CD8-positive, alpha-beta memory T cell (primary cell): ENCODE measurements around the gene ZNF862. TPM values are rescaled to one million over a fixed set of nuclear protein-coding genes. Genes with fewer than 3 reads are reported as not detected.

Experiments used
- CTCF ChIA-PET: fragments of 350-600 bp; sonication (Branson Sonifier 250); formaldehyde crosslinking; loops from one replicate; lab custom pipeline; 2021; ENCODE audit warnings: antibody characterized with exemption; lab: Charles Lee
- POLR2A ChIA-PET: fragments of 350-600 bp; sonication (Branson Sonifier 250); formaldehyde crosslinking; loops from one replicate; lab custom pipeline; 2021; ENCODE audit warnings: antibody characterized with exemption; lab: Charles Lee
- DNase-seq, 5 donors: peaks; one replicate each; pipeline versions ENCODE4 v3.0.0 to v3.0.0-alpha.2; 2020 to 2022; ENCODE audit warnings: mixed read lengths in 1 of 5
- H3K27ac ChIP-seq: one replicate; pipeline ENCODE4 v1.7.0; 2013; ENCODE audit warnings: low read depth, mild to moderate bottlenecking, low read length, moderate library complexity
- H3K27me3 ChIP-seq: 2 replicates; pipeline ENCODE4 v1.7.0; 2013; ENCODE audit warnings: low read length, mild to moderate bottlenecking; ENCODE audit not compliant: insufficient read depth, poor library complexity, severe bottlenecking
- H3K36me3 ChIP-seq: 2 replicates; pipeline ENCODE4 v1.7.0; 2013; ENCODE audit warnings: mild to moderate bottlenecking, low read length, moderate library complexity; ENCODE audit not compliant: insufficient read depth
- H3K4me1 ChIP-seq: 2 replicates; pipeline ENCODE4 v1.7.0; 2013; ENCODE audit warnings: mild to moderate bottlenecking, low read length, moderate library complexity; ENCODE audit not compliant: insufficient read depth
- H3K4me3 ChIP-seq: 2 replicates; pipeline ENCODE4 v1.7.0; 2013; ENCODE audit warnings: mild to moderate bottlenecking, low read length
- H3K9me3 ChIP-seq: 2 replicates; pipeline ENCODE4 v1.7.0; 2013; ENCODE audit warnings: mild to moderate bottlenecking, low read length
- H3K27ac Mint-ChIP-seq, 8 donors: one replicate each; pipeline ENCODE4 v1.8.0; 2020 to 2021; ENCODE audit warnings: mixed read lengths in 8 of 8, mild to moderate bottlenecking in 6 of 8, inconsistent platforms in 3 of 8, moderate library complexity in 3 of 8
- H3K27me3 Mint-ChIP-seq, 2 donors: one replicate each; pipeline ENCODE4 v1.8.0; 2020 to 2021; ENCODE audit warnings: mixed read lengths in 2 of 2, mild to moderate bottlenecking in 1 of 2, moderate library complexity in 1 of 2
- H3K36me3 Mint-ChIP-seq, 3 donors: one replicate each; pipeline ENCODE4 v1.8.0; 2020 to 2021; ENCODE audit warnings: mixed read lengths in 3 of 3, inconsistent platforms in 1 of 3, mild to moderate bottlenecking in 1 of 3
- H3K4me1 Mint-ChIP-seq, 3 donors: one replicate each; pipeline ENCODE4 v1.8.0; 2020 to 2021; ENCODE audit warnings: mixed read lengths in 3 of 3, inconsistent platforms in 1 of 3, mild to moderate bottlenecking in 1 of 3
- H3K4me3 Mint-ChIP-seq, 7 donors: one replicate each; pipeline ENCODE4 v1.8.0; 2020 to 2021; ENCODE audit warnings: mixed read lengths in 7 of 7, mild to moderate bottlenecking in 6 of 7, moderate library complexity in 4 of 7, inconsistent platforms in 2 of 7
- H3K9me3 Mint-ChIP-seq, 5 donors: one replicate each; pipeline ENCODE4 v1.8.0; 2020 to 2022; ENCODE audit warnings: mixed read lengths in 5 of 5, mild to moderate bottlenecking in 3 of 5, moderate library complexity in 2 of 5, inconsistent platforms in 1 of 5
- polyA plus RNA-seq: library from polyadenylated mRNA; unstranded; fragments of 300-500 nt; fragmentation: Illumina TruSeq; gene quantifications from one replicate; pipeline ENCODE4 v1.2.3, GENCODE V29; 2021
- total RNA-seq, 2 experiments: library from RNA; stranded (reverse); gene quantifications; one replicate each; pipeline ENCODE4 v1.2.3, GENCODE V29; 2021

The ZNF862 gene
- total and polyA plus RNA-seq, 3 experiments from 2014 or later, result 6.8 to 13.2 (median 12.3) TPM

DNA sequence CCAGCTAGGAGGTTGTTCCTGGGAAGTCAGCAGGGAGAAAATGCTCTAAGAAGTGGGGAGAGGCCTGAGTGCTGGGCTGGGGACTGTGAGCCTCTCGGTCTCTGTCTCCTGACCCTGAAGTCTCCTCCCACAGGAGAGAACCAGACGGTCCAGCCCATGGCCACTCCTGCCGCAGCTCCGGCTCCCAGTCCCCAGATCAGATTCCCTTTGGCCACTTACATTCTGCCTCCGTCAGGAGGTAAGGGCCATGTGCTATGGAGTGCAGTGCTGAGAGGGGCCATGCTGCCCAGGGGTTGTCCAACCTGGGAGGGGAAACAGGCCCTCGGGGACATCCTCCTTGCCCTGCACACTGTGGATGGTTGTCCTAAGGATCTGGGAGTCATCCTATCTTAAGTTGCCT, 43.5 kb upstream of the ZNF862 start:
- Mint-ChIP-seq H3K27me3 (peaks cover 11 to 20% of the 10 kb centered on the region in 2 donors), H3K4me3 (no peak overlapping the region), H3K9me3 (no peaks in the 10 kb centered on the region), H3K27ac (no peak overlapping the region), H3K36me3 (no peaks in the 10 kb centered on the region), H3K4me1 (no peaks in the 10 kb centered on the region)
- Histone ChIP-seq H3K36me3 (no peaks in the 10 kb centered on the region), H3K27me3 (peaks cover 6% of the 10 kb centered on the region), H3K9me3 (no peaks in the 10 kb centered on the region), H3K4me3 (no peak overlapping the region), H3K4me1 (no peaks in the 10 kb centered on the region), H3K27ac (no peak overlapping the region)
- no peak for DNase-seq
- POLR2A ChIA-PET, result interaction anchor here (0.6 kb wide), 1 partner anchor 42 kb away, joined by 3 read pairs; no protein-coding TSS in a partner anchor
- CTCF ChIA-PET, result interaction anchor here (0.9 kb wide), 1 partner anchor 10 kb away, joined by 3 read pairs; no protein-coding TSS in a partner anchor

DNA sequence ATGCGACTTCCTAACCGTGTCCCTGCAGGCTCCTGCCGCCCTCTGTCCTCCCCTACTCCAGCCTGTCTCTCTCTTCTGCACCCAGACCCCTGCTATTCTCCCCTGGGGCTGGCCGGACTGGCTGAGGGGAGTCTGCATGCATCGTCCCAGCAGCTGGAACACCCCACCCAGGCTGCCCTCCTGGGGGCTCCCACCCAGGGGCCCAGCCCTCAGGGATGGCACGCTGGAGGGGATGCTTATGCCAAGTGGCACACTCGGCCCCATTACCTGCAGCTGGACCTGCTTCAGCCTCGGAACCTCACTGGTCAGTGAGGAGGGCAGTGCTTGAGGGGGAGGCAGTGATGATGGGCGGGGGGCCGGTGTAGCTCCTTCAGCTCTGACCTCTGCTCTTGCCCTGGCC, 43.0 kb upstream of the ZNF862 start:
- peaks cover 8 to 16% of the 10 kb centered on the region in 2 donors for H3K27me3 Mint-ChIP-seq
- H3K4me1 ChIP-seq, result no peaks in the 10 kb centered on the region
- no peaks in the 10 kb centered on the region for H3K36me3 ChIP-seq
- H3K36me3 Mint-ChIP-seq, result no peaks in the 10 kb centered on the region
- no peaks in the 10 kb centered on the region for H3K4me1 Mint-ChIP-seq
- no peak overlapping the region for H3K4me3 Mint-ChIP-seq
- no peak overlapping the region for H3K27ac ChIP-seq
- no peak for DNase-seq
- H3K9me3 ChIP-seq, result no peaks in the 10 kb centered on the region
- H3K4me3 ChIP-seq, result no peak overlapping the region
- H3K27ac Mint-ChIP-seq, result no peak overlapping the region
- H3K27me3 ChIP-seq, result peaks cover 6% of the 10 kb centered on the region
- ChIA-PET CTCF (interaction anchor here (0.9 kb wide), 1 partner anchor 10 kb away, joined by 3 read pairs; no protein-coding TSS in a partner anchor), POLR2A (no interaction called here)
- no peaks in the 10 kb centered on the region for H3K9me3 Mint-ChIP-seq

DNA sequence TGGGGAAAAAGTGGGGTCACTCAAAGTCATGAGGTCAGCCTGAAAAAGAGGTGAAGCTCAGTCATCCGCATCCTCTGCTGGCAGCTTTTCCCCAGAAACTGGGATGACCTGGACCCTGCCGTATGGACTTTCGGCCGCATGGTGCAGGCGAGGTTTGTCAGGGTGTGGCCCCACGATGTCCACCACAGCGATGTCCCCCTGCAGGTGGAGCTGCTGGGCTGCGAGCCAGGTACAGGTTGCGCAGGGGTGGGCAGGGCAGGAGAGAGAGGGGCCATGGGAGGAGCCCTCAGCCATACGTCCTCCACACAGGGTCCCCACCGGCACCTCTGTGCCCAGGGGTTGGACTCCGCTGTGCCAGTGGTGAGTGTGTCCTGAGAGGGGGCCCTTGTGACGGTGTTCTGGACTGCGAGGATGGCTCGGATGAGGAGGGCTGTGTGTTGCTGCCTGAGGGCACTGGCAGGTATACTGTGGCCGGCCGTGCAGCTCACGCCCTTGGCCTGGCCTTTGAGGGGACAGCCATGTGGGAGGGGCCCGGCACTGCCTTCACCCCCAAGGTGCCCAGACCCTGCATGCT, 41.8 kb upstream of the ZNF862 start:
- Mint-ChIP-seq H3K4me3 (no peak overlapping the region), H3K9me3 (no peaks in the 10 kb centered on the region), H3K36me3 (no peaks in the 10 kb centered on the region), H3K4me1 (no peaks in the 10 kb centered on the region), H3K27me3 (peaks cover 5 to 16% of the 10 kb centered on the region in 2 donors), H3K27ac (no peak overlapping the region)
- H3K9me3 ChIP-seq, result no peaks in the 10 kb centered on the region
- ChIA-PET CTCF (interaction anchor here (0.9 kb wide), 1 partner anchor 10 kb away, joined by 4 read pairs; no protein-coding TSS in a partner anchor), POLR2A (no interaction called here)
- H3K4me3 ChIP-seq, result no peak overlapping the region
- no peaks in the 10 kb centered on the region for H3K27me3 ChIP-seq
- no peaks in the 10 kb centered on the region for H3K36me3 ChIP-seq
- no peak overlapping the region for H3K27ac ChIP-seq
- no peak for DNase-seq
- H3K4me1 ChIP-seq, result no peaks in the 10 kb centered on the region

DNA sequence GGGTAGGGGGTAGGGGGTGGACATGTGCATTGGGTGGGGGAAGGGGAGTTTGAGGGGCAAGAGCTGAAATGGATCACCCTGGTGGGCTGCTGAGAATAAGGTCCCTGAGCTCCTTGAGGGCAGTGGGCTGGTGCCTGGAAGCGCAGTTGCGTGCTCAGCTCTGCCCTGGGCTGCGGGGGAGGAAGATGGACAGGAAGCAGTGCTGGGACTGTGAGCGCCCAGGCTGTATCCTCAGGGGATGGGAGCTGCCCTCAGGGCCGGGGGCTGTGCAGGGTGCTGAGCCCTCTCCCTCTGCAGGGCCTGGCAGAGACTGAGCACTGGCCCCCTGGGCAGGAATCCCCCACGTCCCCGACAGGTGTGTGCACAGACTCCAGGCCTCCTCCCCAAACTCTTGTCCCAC, 40.4 kb upstream of the ZNF862 start:
- H3K9me3 Mint-ChIP-seq, result no peaks in the 10 kb centered on the region

DNA sequence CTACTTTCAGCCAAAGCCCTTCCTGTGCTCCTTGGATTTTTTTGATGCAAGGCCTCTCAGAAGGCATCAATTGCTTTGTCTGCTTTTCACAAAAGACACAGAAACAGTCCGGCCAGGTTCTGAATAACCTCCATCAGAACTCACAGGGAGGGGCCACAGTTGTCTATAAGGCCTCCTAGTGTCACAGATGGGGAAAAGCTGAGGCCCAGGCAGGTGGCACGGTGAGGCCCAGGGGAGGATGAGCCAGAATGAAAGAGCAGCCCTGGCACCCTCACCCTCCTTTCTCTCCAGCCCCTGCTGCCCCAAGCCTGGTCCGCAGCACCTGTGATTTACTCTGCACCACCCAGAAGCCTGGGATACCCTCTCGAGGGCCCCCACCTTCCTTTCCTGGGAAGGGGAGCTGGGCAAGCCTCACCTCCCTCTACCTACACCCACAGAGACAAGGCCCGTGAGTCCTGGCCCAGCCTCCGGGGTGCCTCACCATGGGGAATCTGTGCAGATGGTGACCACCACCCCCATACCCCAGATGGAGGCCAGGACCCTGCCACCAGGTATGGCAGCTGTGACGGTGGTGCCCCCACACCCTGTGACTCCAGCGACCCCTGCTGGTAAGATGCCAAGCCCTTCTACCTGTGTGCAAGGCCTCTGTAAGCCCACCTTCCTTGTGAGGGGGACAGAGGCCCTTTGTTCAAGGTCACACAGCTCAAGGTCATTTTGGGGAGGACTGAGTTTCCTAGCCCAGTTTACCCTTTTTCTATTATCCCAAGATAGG, 38.6 kb upstream of the ZNF862 start:
- Histone ChIP-seq H3K27me3 (no peaks in the 10 kb centered on the region), H3K36me3 (no peaks in the 10 kb centered on the region), H3K9me3 (no peaks in the 10 kb centered on the region), H3K4me3 (no peak overlapping the region), H3K4me1 (no peaks in the 10 kb centered on the region), H3K27ac (no peak overlapping the region)
- Mint-ChIP-seq H3K4me3 (no peak overlapping the region), H3K36me3 (no peaks in the 10 kb centered on the region), H3K4me1 (no peaks in the 10 kb centered on the region), H3K27me3 (peaks cover 0 to under 1% of the 10 kb centered on the region in 2 donors), H3K27ac (peak overlapping the region in 1 of 8 donors; percentile 33), H3K9me3 (no peaks in the 10 kb centered on the region)
- ChIA-PET POLR2A (no interaction called here), CTCF (interaction anchor here (0.6 to 1.4 kb wide), 8 partner anchors 9 to 383 kb away, joined by 3 to 10 read pairs (median 3); no protein-coding TSS in a partner anchor)
- DNase-seq, result peak; percentile 32 to 70 (median 41)

More for the DNA sequence above, 40.4 kb upstream of the ZNF862 start:
- H3K4me3 Mint-ChIP-seq, result no peak overlapping the region
- H3K27me3 ChIP-seq, result no peaks in the 10 kb centered on the region
- POLR2A ChIA-PET, result no interaction called here
- H3K27ac Mint-ChIP-seq, result no peak overlapping the region
- H3K4me1 Mint-ChIP-seq, result no peaks in the 10 kb centered on the region
- H3K27ac ChIP-seq, result no peak overlapping the region
- peaks cover 5 to 11% of the 10 kb centered on the region in 2 donors for H3K27me3 Mint-ChIP-seq
- H3K4me1 ChIP-seq, result no peaks in the 10 kb centered on the region
- no peak overlapping the region for H3K4me3 ChIP-seq
- no peaks in the 10 kb centered on the region for H3K9me3 ChIP-seq
- DNase-seq, result no peak
- H3K36me3 Mint-ChIP-seq, result no peaks in the 10 kb centered on the region
- CTCF ChIA-PET, result no interaction called here
- H3K36me3 ChIP-seq, result no peaks in the 10 kb centered on the region

DNA sequence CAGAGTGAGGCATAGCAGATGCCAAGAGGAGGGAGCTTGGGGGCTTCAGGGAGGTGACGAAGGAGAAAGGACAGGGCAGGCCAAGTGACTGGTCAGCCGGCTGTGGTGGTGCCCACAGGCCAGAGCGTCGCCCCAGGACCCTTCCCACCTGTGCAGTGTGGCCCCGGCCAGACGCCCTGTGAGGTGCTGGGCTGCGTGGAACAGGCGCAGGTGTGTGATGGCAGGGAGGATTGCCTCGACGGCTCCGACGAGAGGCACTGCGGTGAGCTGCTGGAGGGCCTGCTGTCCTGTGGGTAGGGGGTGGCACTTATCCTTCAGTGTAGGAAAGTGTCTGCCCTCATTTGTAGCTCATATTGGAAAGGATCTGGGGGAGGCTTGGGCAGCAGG, 38.0 kb upstream of the ZNF862 start:
- Mint-ChIP-seq H3K4me1 (no peaks in the 10 kb centered on the region), H3K36me3 (no peaks in the 10 kb centered on the region), H3K27me3 (peaks cover 0 to 2% of the 10 kb centered on the region in 2 donors), H3K4me3 (no peak overlapping the region), H3K27ac (peak overlapping the region in 1 of 8 donors; percentile 47), H3K9me3 (no peaks in the 10 kb centered on the region)
- ChIA-PET POLR2A (no interaction called here), CTCF (interaction anchor here (0.6 to 1.4 kb wide), 8 partner anchors 8 to 751 kb away, joined by 3 to 10 read pairs (median 3); no protein-coding TSS in a partner anchor)
- no peak for DNase-seq
- no peaks in the 10 kb centered on the region for H3K27me3 ChIP-seq
- no peak overlapping the region for H3K27ac ChIP-seq
- no peak overlapping the region for H3K4me3 ChIP-seq
- H3K36me3 ChIP-seq, result no peaks in the 10 kb centered on the region
- no peaks in the 10 kb centered on the region for H3K4me1 ChIP-seq
- H3K9me3 ChIP-seq, result no peaks in the 10 kb centered on the region

DNA sequence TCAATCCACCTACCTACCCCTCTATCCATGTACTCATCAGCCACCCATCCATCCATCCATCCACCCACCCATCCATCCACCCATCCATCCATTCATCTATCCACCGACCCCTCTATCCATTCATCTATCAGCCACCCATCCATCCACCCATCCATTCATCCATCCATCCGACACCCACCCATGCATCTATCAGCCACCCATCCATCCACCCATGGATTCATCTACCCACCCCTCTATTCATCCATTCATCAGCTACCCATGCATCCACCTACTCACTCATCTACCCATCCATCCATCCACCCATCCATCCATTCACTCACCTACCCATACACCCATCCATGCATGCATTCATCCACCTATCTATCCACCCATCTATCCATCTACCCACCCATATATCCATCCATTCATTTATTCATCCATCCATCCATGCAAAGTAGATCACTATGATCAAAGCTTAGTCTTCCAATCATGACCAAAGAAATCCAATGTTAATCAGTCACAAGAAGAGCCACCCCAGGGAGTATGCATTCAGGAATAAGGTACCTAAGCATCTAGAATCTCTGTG, 37.1 kb upstream of the ZNF862 start:
- H3K4me3 Mint-ChIP-seq, result no peak overlapping the region
- POLR2A ChIA-PET, result no interaction called here
- H3K9me3 Mint-ChIP-seq, result no peaks in the 10 kb centered on the region
- Histone ChIP-seq H3K27me3 (no peaks in the 10 kb centered on the region), H3K27ac (no peak overlapping the region), H3K4me3 (no peak overlapping the region), H3K9me3 (no peaks in the 10 kb centered on the region), H3K36me3 (no peaks in the 10 kb centered on the region), H3K4me1 (no peaks in the 10 kb centered on the region)
- no peaks in the 10 kb centered on the region for H3K4me1 Mint-ChIP-seq
- peak overlapping the region in 1 of 8 donors; percentile 68 for H3K27ac Mint-ChIP-seq
- no peaks in the 10 kb centered on the region for H3K36me3 Mint-ChIP-seq
- CTCF ChIA-PET, result interaction anchor here (1.3 kb wide), 1 partner anchor 15 kb away, joined by 3 read pairs; no protein-coding TSS in a partner anchor
- DNase-seq, result no peak
- peaks cover 0 to 5% of the 10 kb centered on the region in 2 donors for H3K27me3 Mint-ChIP-seq

DNA sequence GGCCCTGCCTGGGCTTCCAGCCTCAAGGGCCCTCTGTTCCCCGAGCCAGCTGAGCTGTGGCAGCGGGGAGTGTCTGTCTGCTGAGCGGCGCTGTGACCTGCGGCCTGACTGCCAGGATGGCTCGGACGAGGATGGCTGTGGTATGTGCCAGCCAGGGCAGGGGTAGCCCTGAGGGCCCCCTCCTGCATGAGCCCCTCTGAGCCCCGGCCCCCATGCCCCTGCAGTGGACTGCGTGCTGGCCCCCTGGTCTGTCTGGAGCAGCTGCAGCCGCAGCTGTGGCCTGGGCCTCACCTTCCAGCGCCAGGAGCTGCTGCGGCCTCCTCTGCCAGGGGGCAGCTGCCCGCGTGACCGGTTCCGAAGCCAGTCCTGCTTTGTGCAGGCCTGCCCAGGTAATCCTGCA, 36.4 kb upstream of the ZNF862 start:
- Histone ChIP-seq H3K9me3 (no peaks in the 10 kb centered on the region), H3K4me3 (no peak overlapping the region), H3K4me1 (no peaks in the 10 kb centered on the region), H3K36me3 (no peaks in the 10 kb centered on the region), H3K27ac (no peak overlapping the region), H3K27me3 (no peaks in the 10 kb centered on the region)
- H3K36me3 Mint-ChIP-seq, result no peaks in the 10 kb centered on the region
- ChIA-PET POLR2A (no interaction called here), CTCF (no interaction called here)
- no peak for DNase-seq
- H3K4me1 Mint-ChIP-seq, result no peaks in the 10 kb centered on the region
- peaks cover 1 to 6% of the 10 kb centered on the region in 2 donors for H3K27me3 Mint-ChIP-seq
- no peak overlapping the region for H3K27ac Mint-ChIP-seq
- no peak overlapping the region for H3K4me3 Mint-ChIP-seq
- no peaks in the 10 kb centered on the region for H3K9me3 Mint-ChIP-seq
